Right lobe of liver (tissue), 6 donors: Measurements from ENCODE around the gene TCF12. TPM values are rescaled to one million over a fixed set of nuclear protein-coding genes. Genes with fewer than 3 reads are reported as not detected.
A peak's percentile ranks its signal among the peaks of the same experiment; 100 is the strongest.

Source experiments
- ATAC-seq, 4 donors: fragments of 200-7000 bp; cut with Tn5 transposase; one replicate each; pipeline ENCODE4 v1.9.1; 2020; ENCODE audit warnings: mild to moderate bottlenecking in 4 of 4, moderate library complexity in 4 of 4
- DNase-seq, 3 donors: peaks; one replicate each; pipeline ENCODE4 v3.0.0-alpha.2; 2020
- H3K27ac ChIP-seq, 3 donors: fragments of 200-600 bp; one replicate each; pipeline ENCODE4 v1.8.0; 2022
- H3K27me3 ChIP-seq, 2 donors: fragments of 200-600 bp; one replicate each; pipeline ENCODE4 v1.8.0; 2022
- H3K36me3 ChIP-seq, 4 donors: fragments of 200-600 bp; sonication (generic) in 1 of 4; one replicate each; pipeline versions ENCODE4 v1.5.1 to v1.8.0; 2017 to 2022; ENCODE audit warnings: control low read depth in 1 of 4
- H3K4me1 ChIP-seq, 4 donors: fragments of 200-600 bp; sonication (generic) in 1 of 4; one replicate each; pipeline versions ENCODE4 v1.5.1 to v1.8.0; 2017 to 2022; ENCODE audit warnings: control low read depth in 1 of 4
- H3K4me3 ChIP-seq, 3 donors: fragments of 200-600 bp; one replicate each; pipeline ENCODE4 v1.8.0; 2022
- H3K9me3 ChIP-seq, 4 donors: fragments of 200-600 bp; sonication (generic) in 1 of 4; one replicate each; pipeline versions ENCODE4 v1.5.1 to v1.8.0; 2017 to 2022; ENCODE audit warnings: control low read depth in 1 of 4
- POLR2A ChIP-seq: fragments of 450-650 bp; IDR thresholded peaks from one replicate; pipeline ENCODE4 v1.6.1; 2017; ENCODE audit warnings: antibody characterized with exemption, mild to moderate bottlenecking
- WGBS: methylation state at CpG from one replicate; pipeline ENCODE4 v1.1.6; 2018; ENCODE audit warnings: low coverage, low lambda C conversion rate; ENCODE audit not compliant: insufficient coverage; ENCODE audit errors: missing lambda C conversion rate; 5-methylcytosine and 5-hydroxymethylcytosine counted together
- intact Hi-C, 2 donors: fragments of 100-400 bp; cut with DNase I; formaldehyde crosslinking; loops; one replicate each; pipeline versions ENCODE4 v1.11.2 to v1.14.1; 2022
- total RNA-seq, 6 experiments: library from RNA; depleted of rRNA in 2 of 6; stranded (reverse); fragments of >200 nt in 2 of 6; fragmentation: NEBNext Ultra II Directional in 3 of 6; extraction: Animal tissue kit (Norgen Biotek cat#: 25700) in 3 of 6; gene quantifications; one replicate each; pipeline versions ENCODE4 v1.1.0 to v1.2.4, GENCODE V29; 2016 to 2023
- TF ChIP-seq, protein P1 (sequence below), 4 donors: fragments of 200-600 bp in 3 of 4; fragments of 450-650 bp in 1 of 4; IDR thresholded peaks; one replicate each; pipeline versions ENCODE4 v1.5.1 to v1.8.0; 2016 to 2022; ENCODE audit warnings: antibody characterized with exemption in 4 of 4, mild to moderate bottlenecking in 2 of 4
- donor health status: DM: no; HTN: yes; CAD: no.
- donor health status: DM: no; HTN: no; CAD: no.
- donor health status: DM: no; HTN: no; CAD: no.
- donor health status: DM: no; HTN: yes; CAD: no.
- donor health status: DM: no; HTN: yes; CAD: no.

TCF12 gene
- total RNA-seq, 6 experiments from 2014 or later: 28.9 to 41.9 (median 35.3) TPM

GRCh38 chr15:56920367-56920627 lies 1.9 kb downstream of the TCF12 start:
- Histone ChIP-seq H3K36me3 (peaks cover 0 to 5% (median 0%) of the 10 kb centered on the region in 4 donors), H3K4me1 (peaks cover 0 to 17% (median 3%) of the 10 kb centered on the region in 4 donors), H3K27me3 (no peaks in the 10 kb centered on the region), H3K9me3 (no peaks in the 10 kb centered on the region), H3K27ac (no peak overlapping the region), H3K4me3 (peak overlapping the region; percentile 66 to 90 (median 87))
- ATAC-seq (no peak), DNase-seq (no peak)
- TF ChIP-seq, protein P1, sequence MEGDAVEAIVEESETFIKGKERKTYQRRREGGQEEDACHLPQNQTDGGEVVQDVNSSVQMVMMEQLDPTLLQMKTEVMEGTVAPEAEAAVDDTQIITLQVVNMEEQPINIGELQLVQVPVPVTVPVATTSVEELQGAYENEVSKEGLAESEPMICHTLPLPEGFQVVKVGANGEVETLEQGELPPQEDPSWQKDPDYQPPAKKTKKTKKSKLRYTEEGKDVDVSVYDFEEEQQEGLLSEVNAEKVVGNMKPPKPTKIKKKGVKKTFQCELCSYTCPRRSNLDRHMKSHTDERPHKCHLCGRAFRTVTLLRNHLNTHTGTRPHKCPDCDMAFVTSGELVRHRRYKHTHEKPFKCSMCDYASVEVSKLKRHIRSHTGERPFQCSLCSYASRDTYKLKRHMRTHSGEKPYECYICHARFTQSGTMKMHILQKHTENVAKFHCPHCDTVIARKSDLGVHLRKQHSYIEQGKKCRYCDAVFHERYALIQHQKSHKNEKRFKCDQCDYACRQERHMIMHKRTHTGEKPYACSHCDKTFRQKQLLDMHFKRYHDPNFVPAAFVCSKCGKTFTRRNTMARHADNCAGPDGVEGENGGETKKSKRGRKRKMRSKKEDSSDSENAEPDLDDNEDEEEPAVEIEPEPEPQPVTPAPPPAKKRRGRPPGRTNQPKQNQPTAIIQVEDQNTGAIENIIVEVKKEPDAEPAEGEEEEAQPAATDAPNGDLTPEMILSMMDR (IDR thresholded peaks at IDR 0.05): no peak
- TF ChIP-seq POLR2A: no peak
- intact Hi-C loops: no loop called here
- WGBS: 12% methylated on average over 3 of the region's 3 CpGs

GRCh38 chr15:56923174-56923591 lies 4.7 kb downstream of the TCF12 start:
- Histone ChIP-seq H3K27ac (no peak overlapping the region), H3K4me1 (peaks cover 0 to 17% (median 0%) of the 10 kb centered on the region in 4 donors), H3K9me3 (no peaks in the 10 kb centered on the region), H3K36me3 (peaks cover 0 to 5% (median 0%) of the 10 kb centered on the region in 4 donors), H3K4me3 (no peak overlapping the region), H3K27me3 (no peaks in the 10 kb centered on the region)
- DNase-seq: no peak
- TF ChIP-seq, protein P1 (IDR thresholded peaks at IDR 0.05): no peak
- no peak for TF ChIP-seq POLR2A
- intact Hi-C loops: no loop called here
- 76% methylated on average over 3 of the region's 3 CpGs for WGBS
- no peak for ATAC-seq

- ATAC-seq: no peak
- no peak overlapping the region for H3K27ac ChIP-seq
- H3K36me3 ChIP-seq: no peaks in the 10 kb centered on the region
- WGBS: 100% methylated on average over 1 of the region's 1 CpG
- no peaks in the 10 kb centered on the region for H3K9me3 ChIP-seq
- no peak for DNase-seq
- intact Hi-C loops: no loop called here
- TF ChIP-seq POLR2A: no peak
- TF ChIP-seq, protein P1 (IDR thresholded peaks at IDR 0.05): no peak
- H3K4me3 ChIP-seq: no peak overlapping the region
- no peaks in the 10 kb centered on the region for H3K27me3 ChIP-seq
- H3K4me1 ChIP-seq: peaks cover 0 to 22% (median 7%) of the 10 kb centered on the region in 4 donors
Measured at GRCh38 chr15:56927816-56928215, 9.4 kb downstream of the TCF12 start.

- ATAC-seq (no peak), DNase-seq (no peak)
- no peaks in the 10 kb centered on the region for H3K27me3 ChIP-seq
- H3K4me3 ChIP-seq: no peak overlapping the region
- H3K36me3 ChIP-seq: no peaks in the 10 kb centered on the region
- TF ChIP-seq, protein P1 (IDR thresholded peaks at IDR 0.05): no peak
- TF ChIP-seq POLR2A: no peak
- peaks cover 0 to 22% (median 4%) of the 10 kb centered on the region in 4 donors for H3K4me1 ChIP-seq
- no peaks in the 10 kb centered on the region for H3K9me3 ChIP-seq
- H3K27ac ChIP-seq: no peak overlapping the region
- intact Hi-C loops: no loop called here
Measured at GRCh38 chr15:56929399-56929798, 11.0 kb downstream of the TCF12 start.

- H3K4me3 ChIP-seq: no peak overlapping the region
- WGBS: 100% methylated on average over 1 of the region's 3 CpGs
- H3K9me3 ChIP-seq: no peaks in the 10 kb centered on the region
- H3K4me1 ChIP-seq: peaks cover 0 to 22% (median 4%) of the 10 kb centered on the region in 4 donors
- TF ChIP-seq, protein P1 (IDR thresholded peaks at IDR 0.05): no peak
- no peak for TF ChIP-seq POLR2A
- ATAC-seq (no peak), DNase-seq (no peak)
- no peak overlapping the region for H3K27ac ChIP-seq
- intact Hi-C loops: no loop called here
- H3K36me3 ChIP-seq: no peaks in the 10 kb centered on the region
- no peaks in the 10 kb centered on the region for H3K27me3 ChIP-seq
Measured at GRCh38 chr15:56929933-56930332, 11.5 kb downstream of the TCF12 start.
